NCI-H524 (cell line): ENCODE measurements around the gene DNAJB12.

Experiments
- DNase-seq, 2 experiments: peaks; one replicate each; lab custom pipeline; 2025; lab: John Stamatoyannopoulos, UW

The DNAJB12 gene

DNA sequence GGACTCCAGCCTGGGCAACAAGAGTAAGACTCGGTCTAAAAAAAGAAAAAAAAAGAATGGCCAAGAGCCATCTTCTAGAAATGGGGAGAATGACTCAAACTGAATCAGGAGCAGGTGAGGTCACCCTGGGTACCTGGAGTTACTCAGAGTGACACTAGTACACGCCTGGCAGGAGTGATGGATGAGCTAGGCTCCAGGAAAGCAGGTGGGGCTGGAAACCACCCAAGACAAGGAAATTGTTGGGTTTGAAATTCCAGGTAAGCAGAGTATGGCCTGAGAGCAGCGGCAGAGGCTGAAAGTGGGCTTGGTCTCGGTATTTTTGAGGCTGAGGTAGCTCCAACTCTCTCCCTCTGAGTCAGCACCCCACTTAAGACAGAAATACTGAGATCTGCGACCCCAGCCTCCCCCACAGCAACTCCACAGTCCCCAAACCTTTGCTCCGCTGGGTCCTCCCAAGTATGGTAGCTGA is 62.5 kb downstream of the DNAJB12 start:
- DNase-seq = no peak

DNA sequence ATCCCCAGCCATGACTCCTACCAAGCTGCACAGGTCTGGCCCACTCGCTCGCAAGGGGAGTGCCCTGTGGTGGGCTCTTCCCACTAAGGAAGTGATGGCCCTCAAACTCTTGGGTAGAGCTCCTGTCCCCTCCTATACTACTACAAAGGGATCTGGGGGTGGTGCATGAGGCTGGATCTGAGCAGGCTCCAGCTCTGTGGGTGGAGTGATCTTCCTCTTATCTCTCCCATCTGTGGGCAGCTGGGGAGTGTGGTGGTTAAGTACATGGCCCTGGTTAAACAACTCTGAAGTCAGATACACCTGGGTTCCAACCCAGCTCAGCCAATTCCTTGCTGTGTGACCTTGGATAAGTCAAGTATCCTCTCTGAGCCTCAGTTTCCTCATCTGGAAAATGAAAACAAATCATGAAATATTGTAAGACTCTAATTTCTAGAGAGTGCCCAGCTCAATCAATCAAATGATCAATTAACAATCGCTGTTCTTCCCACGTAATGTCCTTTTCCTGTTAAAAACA is 63.6 kb downstream of the DNAJB12 start:
- no peak for DNase-seq

DNA sequence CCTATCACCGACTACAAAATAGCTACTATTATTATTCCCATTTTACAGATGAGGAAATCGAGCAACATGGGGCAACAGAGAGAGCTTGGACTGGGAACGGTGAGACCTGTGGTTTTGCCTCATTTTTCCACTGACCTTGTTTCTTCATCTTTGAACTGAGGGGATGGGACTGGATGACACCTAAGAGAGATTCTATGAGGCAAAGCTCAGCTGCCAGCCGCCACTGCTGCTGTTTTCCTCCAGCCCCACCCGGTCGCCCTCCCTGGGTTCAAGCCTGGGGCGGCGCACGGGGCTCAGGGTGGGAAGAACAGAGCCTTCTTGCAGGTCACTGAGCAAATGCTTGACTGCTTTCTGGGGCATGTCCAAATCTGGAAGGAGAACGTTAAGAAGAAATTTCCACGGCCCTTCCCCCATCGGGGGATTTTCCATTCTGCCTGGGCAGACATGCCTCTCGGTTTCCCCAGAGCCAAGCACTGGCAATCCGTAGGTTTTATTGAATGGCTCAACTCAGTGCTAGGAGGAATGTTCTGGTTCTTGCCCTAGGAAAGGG is 68.7 kb downstream of the DNAJB12 start:
- DNase-seq = no peak

DNA sequence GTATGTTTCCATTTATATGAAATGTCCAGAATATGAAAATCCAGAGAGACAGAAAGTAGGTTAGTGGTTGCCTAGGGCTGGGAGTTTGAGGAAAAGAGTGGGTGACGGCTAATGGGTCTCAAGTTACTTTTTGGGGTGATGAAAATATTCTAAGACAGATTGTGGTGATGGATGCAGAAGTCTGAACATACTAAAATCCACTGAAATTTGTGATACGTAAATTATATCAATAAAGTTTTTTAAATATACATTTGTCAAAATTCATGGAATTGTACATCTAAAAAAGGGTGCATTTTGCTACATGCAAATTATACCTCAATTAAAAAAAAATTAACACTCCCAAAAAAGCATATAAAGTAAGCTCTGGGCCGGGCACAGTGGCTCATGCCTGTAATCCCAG is 71.6 kb downstream of the DNAJB12 start:
- no peak for DNase-seq
